H1 (cell line): ENCODE results near the gene LUZP1. TPM values are rescaled to one million over a fixed set of nuclear protein-coding genes. Genes with fewer than 3 reads are reported as not detected.

Experiments used
- CTCF ChIA-PET: fragments of 300-600 bp; sonication (Branson Sonifier 250); formaldehyde crosslinking; loops from one replicate; lab custom pipeline; 2021; ENCODE audit not compliant: partially characterized antibody; lab: Charles Lee
- POLR2A ChIA-PET: fragments of 300-600 bp; sonication (Branson Sonifier 250); formaldehyde crosslinking; loops from one replicate; lab custom pipeline; 2021; ENCODE audit warnings: inconsistent platforms; ENCODE audit not compliant: partially characterized antibody; lab: Charles Lee
- DNase-seq, 2 experiments: peaks; one replicate each; pipeline versions ENCODE4 v3.0.0 to v3.0.0-alpha.2; 2010 to 2022; ENCODE audit warnings: low spot score in 2 of 2, low read depth in 1 of 2, mixed read lengths in 1 of 2
- FAIRE-seq: peaks from 2 replicates; lab custom pipeline; 2011; peaks lifted over from hg19 to GRCh38; lab: Jason Lieb, UNC
- H2AFZ ChIP-seq: 2 replicates; pipeline ENCODE4 v1.8.1; 2012; ENCODE audit warnings: low read length, inconsistent platforms
- H2AK5ac ChIP-seq: 2 replicates; pipeline ENCODE4 v1.6.1; 2013; ENCODE audit warnings: low read depth, low read length
- H2BK120ac ChIP-seq: replicated peaks from 2 replicates; pipeline ENCODE3; 2013; ENCODE audit warnings: low read depth, low read length, inconsistent platforms
- H2BK12ac ChIP-seq: 2 replicates; pipeline ENCODE4 v1.6.1; 2013; ENCODE audit warnings: low read depth, low read length
- H2BK15ac ChIP-seq: 2 replicates; pipeline ENCODE4 v1.6.1; 2013; ENCODE audit warnings: low read length
- H2BK20ac ChIP-seq: 2 replicates; pipeline ENCODE4 v1.6.1; 2013; ENCODE audit warnings: low read length
- H2BK5ac ChIP-seq: 2 replicates; pipeline ENCODE4 v1.6.1; 2013; ENCODE audit warnings: low read depth, low read length
- H3K14ac ChIP-seq: 2 replicates; pipeline ENCODE4 v1.6.1; 2013; ENCODE audit warnings: inconsistent platforms; ENCODE audit not compliant: insufficient read length
- H3K18ac ChIP-seq: 2 replicates; pipeline ENCODE4 v1.6.1; 2013; ENCODE audit warnings: low read length; ENCODE audit errors: extremely low read depth
- H3K23ac ChIP-seq: 2 replicates; pipeline ENCODE4 v1.6.1; 2013; ENCODE audit warnings: inconsistent platforms; ENCODE audit not compliant: insufficient read length
- H3K23me2 ChIP-seq: 2 replicates; pipeline ENCODE4 v1.6.1; 2013; ENCODE audit warnings: low read depth, low read length
- H3K27ac ChIP-seq: 2 replicates; pipeline ENCODE4 v1.6.1; 2011; ENCODE audit warnings: low read depth, low read length, inconsistent platforms
- H3K27me3 ChIP-seq, 4 experiments: replicated peaks in 1 of 4; 1 replicate in 1 of 4; 2 replicates in 3 of 4; pipeline versions ENCODE4 v1.6.1 to v1.8.1; 2011 to 2013; ENCODE audit warnings: low read length in 3 of 4, mild to moderate bottlenecking in 3 of 4, inconsistent platforms in 2 of 4, mixed read lengths in 2 of 4, moderate library complexity in 1 of 4; ENCODE audit not compliant: control insufficient read depth in 3 of 4, insufficient read depth in 3 of 4; ENCODE audit errors: extremely low read depth in 1 of 4
- H3K36me3 ChIP-seq, 4 experiments: 2 replicates each; pipeline versions ENCODE4 v1.6.1 to v1.8.1; 2011 to 2013; ENCODE audit warnings: mild to moderate bottlenecking in 4 of 4, low read length in 3 of 4, moderate library complexity in 2 of 4, control low read depth in 1 of 4, inconsistent platforms in 1 of 4; ENCODE audit not compliant: insufficient read depth in 4 of 4, control insufficient read depth in 2 of 4
- H3K4ac ChIP-seq: replicated peaks from 2 replicates; pipeline ENCODE3; 2013; ENCODE audit warnings: low read length, low read depth, mixed read lengths, inconsistent platforms; ENCODE audit not compliant: insufficient read length
- H3K4me1 ChIP-seq, 4 experiments: replicated peaks in 1 of 4; 1 replicate in 1 of 4; 2 replicates in 3 of 4; pipeline versions ENCODE4 v1.6.1 to v1.8.1; 2011 to 2013; ENCODE audit warnings: low read length in 3 of 4, inconsistent platforms in 2 of 4, mixed read lengths in 1 of 4; ENCODE audit not compliant: insufficient read depth in 4 of 4, control insufficient read depth in 3 of 4
- H3K4me2 ChIP-seq, 2 experiments: 2 replicates each; pipeline versions ENCODE4 v1.6.1 to v1.8.1; 2011 to 2013; ENCODE audit warnings: low read depth in 2 of 2, low read length in 2 of 2, control low read depth in 1 of 2, inconsistent platforms in 1 of 2, mild to moderate bottlenecking in 1 of 2; ENCODE audit not compliant: insufficient read depth in 1 of 2
- H3K4me3 ChIP-seq, 4 experiments: fragments of 200-600, 300-600 bp in 1 of 4; sonication (generic), shearing (Covaris generic), sonication (Bioruptor Twin) in 1 of 4; 2 replicates each; pipeline versions ENCODE4 v1.5.1 to v1.8.1; 2011 to 2016; ENCODE audit warnings: low read length in 4 of 4, low read depth in 3 of 4, control low read depth in 2 of 4, inconsistent platforms in 2 of 4, mild to moderate bottlenecking in 2 of 4, mixed read lengths in 1 of 4, moderate library complexity in 1 of 4; ENCODE audit not compliant: insufficient read depth in 2 of 4; ENCODE audit errors: extremely low read depth in 1 of 4
- H3K56ac ChIP-seq: replicated peaks from 2 replicates; pipeline ENCODE3; 2013; ENCODE audit warnings: low read depth, mild to moderate bottlenecking, mixed read lengths, low read length, inconsistent platforms; ENCODE audit not compliant: insufficient read length
- H3K79me1 ChIP-seq: 2 replicates; pipeline ENCODE4 v1.6.1; 2013; ENCODE audit warnings: low read depth, low read length, control low read depth
- H3K79me2 ChIP-seq, 2 experiments: 2 replicates each; pipeline versions ENCODE4 v1.6.1 to v1.8.1; 2012 to 2013; ENCODE audit warnings: low read length in 2 of 2, mild to moderate bottlenecking in 2 of 2, inconsistent platforms in 1 of 2; ENCODE audit not compliant: insufficient read depth in 2 of 2, control insufficient read depth in 1 of 2
- H3K9ac ChIP-seq, 4 experiments: replicated peaks in 1 of 4; 1 replicate in 1 of 4; 2 replicates in 3 of 4; pipeline versions ENCODE4 v1.6.1 to v1.8.1; 2011 to 2013; ENCODE audit warnings: low read depth in 3 of 4, low read length in 3 of 4, control low read depth in 2 of 4, mild to moderate bottlenecking in 2 of 4, moderate library complexity in 2 of 4, inconsistent platforms in 1 of 4; ENCODE audit errors: extremely low read depth in 1 of 4
- H3K9me3 ChIP-seq, 2 experiments: 2 replicates each; pipeline versions ENCODE4 v1.6.1 to v1.8.1; 2012 to 2013; ENCODE audit warnings: mild to moderate bottlenecking in 2 of 2, moderate library complexity in 2 of 2, control low read depth in 1 of 2, inconsistent platforms in 1 of 2, low read depth in 1 of 2, low read length in 1 of 2, mixed read lengths in 1 of 2; ENCODE audit not compliant: insufficient read depth in 2 of 2
- H4K20me1 ChIP-seq, 2 experiments: replicated peaks in 1 of 2; 2 replicates each; pipeline versions ENCODE3 to v1.8.1; 2011 to 2013; ENCODE audit warnings: inconsistent platforms in 2 of 2, low read length in 2 of 2, mild to moderate bottlenecking in 1 of 2; ENCODE audit not compliant: insufficient read depth in 2 of 2, control insufficient read depth in 1 of 2
- H4K5ac ChIP-seq: 2 replicates; pipeline ENCODE4 v1.6.1; 2013; ENCODE audit warnings: low read length, low read depth, mixed read lengths, inconsistent platforms; ENCODE audit not compliant: insufficient read length
- H4K8ac ChIP-seq: 2 replicates; pipeline ENCODE4 v1.8.0; 2013; ENCODE audit warnings: mild to moderate bottlenecking, moderate library complexity, low read length, inconsistent platforms; ENCODE audit not compliant: insufficient read depth; ENCODE audit errors: extremely low read depth
- H4K91ac ChIP-seq: replicated peaks from 2 replicates; pipeline ENCODE3; 2013; ENCODE audit warnings: low read length, mixed read lengths, inconsistent platforms; ENCODE audit not compliant: insufficient read length
- CEBPB ChIP-seq: IDR thresholded peaks from 2 replicates; pipeline ENCODE4 v1.6.1; 2012; ENCODE audit warnings: low read depth, low read length
- EGR1 ChIP-seq: IDR thresholded peaks from 2 replicates; pipeline ENCODE4 v1.6.1; 2011; ENCODE audit warnings: low read depth, low read length, borderline replicate concordance
- GABPA ChIP-seq: IDR thresholded peaks from 2 replicates; pipeline ENCODE4 v1.6.1; 2011; ENCODE audit warnings: mild to moderate bottlenecking, low read length, moderate library complexity, borderline replicate concordance; ENCODE audit not compliant: insufficient read depth
- KDM4A ChIP-seq: IDR thresholded peaks from one replicate; pipeline ENCODE4 v1.7.1; 2012; ENCODE audit warnings: low read depth, mild to moderate bottlenecking, moderate library complexity, low read length, inconsistent platforms; ENCODE audit not compliant: severe bottlenecking
- NANOG ChIP-seq: IDR thresholded peaks from 2 replicates; pipeline ENCODE4 v1.6.1; 2011; ENCODE audit warnings: low read length, low read depth, mild to moderate bottlenecking, inconsistent platforms; ENCODE audit not compliant: insufficient read depth, poor library complexity, severe bottlenecking
- POLR2A ChIP-seq, 2 experiments: IDR thresholded peaks; 1 replicate in 1 of 2; 2 replicates in 1 of 2; pipeline ENCODE4 v1.6.1; 2011; ENCODE audit warnings: low read depth in 2 of 2, low read length in 2 of 2, mild to moderate bottlenecking in 2 of 2; ENCODE audit errors: control extremely low read depth in 1 of 2
- POU5F1 ChIP-seq: IDR thresholded peaks from 2 replicates; pipeline ENCODE4 v1.6.1; 2011; ENCODE audit warnings: low read depth, mild to moderate bottlenecking, low read length, moderate library complexity
- RNF2 ChIP-seq: fragments of 200-900, 300-1000 bp; sonication (generic); IDR thresholded peaks from 2 replicates; pipeline ENCODE4 v1.7.1; 2016; ENCODE audit warnings: borderline replicate concordance, low read depth, mild to moderate bottlenecking, antibody characterized with exemption, low read length; ENCODE audit not compliant: poor library complexity, severe bottlenecking; ENCODE audit errors: missing control alignments
- SAP30 ChIP-seq: fragments of 300-600 bp; sonication (generic); IDR thresholded peaks from 2 replicates; pipeline ENCODE4 v1.7.1; 2012; ENCODE audit warnings: low read length, moderate library complexity, mild to moderate bottlenecking, inconsistent platforms; ENCODE audit not compliant: insufficient read depth, insufficient replicate concordance
- SP1 ChIP-seq: IDR thresholded peaks from 2 replicates; pipeline ENCODE4 v1.6.1; 2011; ENCODE audit warnings: low read depth, low read length
- SRF ChIP-seq: IDR thresholded peaks from 2 replicates; pipeline ENCODE4 v1.6.1; 2011; ENCODE audit warnings: mild to moderate bottlenecking, low read depth, low read length, moderate library complexity
- ZNF274 ChIP-seq: IDR thresholded peaks from 2 replicates; pipeline ENCODE4 v1.7.0; 2012; ENCODE audit warnings: low read length, borderline replicate concordance; ENCODE audit errors: extremely low read depth
- whole genome bisulfite sequencing, 2 experiments: shearing (Covaris generic) in 1 of 2; methylation state at CpG; one replicate each; pipeline versions ENCODE4 v1.1.6 to v1.1.7; 2013 to 2015; ENCODE audit warnings: low lambda C conversion rate in 2 of 2, mixed read lengths in 2 of 2, inconsistent platforms in 1 of 2, low coverage in 1 of 2, missing lambda C conversion rate in 1 of 2; ENCODE audit not compliant: insufficient replicate concordance in 2 of 2, insufficient coverage in 1 of 2, insufficient read length in 1 of 2; ENCODE audit errors: extremely low coverage in 1 of 2, missing lambda C conversion rate in 1 of 2; 5-methylcytosine and 5-hydroxymethylcytosine counted together
- polyA plus RNA-seq, 7 experiments: library from polyadenylated mRNA; depleted of rRNA in 3 of 7; stranded (reverse) in 5 of 7; unstranded in 2 of 7; fragments of >200 nt in 5 of 7; fragments of 200-250 nt in 2 of 7; gene quantifications; 1 replicate in 5 of 7; 2 replicates in 1 of 7; 4 replicates in 1 of 7; pipeline versions ENCODE4 v1.2.1 to v1.2.3, GENCODE V29; 2011 to 2013; ENCODE audit warnings: missing spikeins in 2 of 7, mixed read lengths in 2 of 7
- total RNA-seq: library from RNA; stranded (reverse); fragmentation: NEBNext Ultra II Directional; extraction: Animal tissue kit (Norgen Biotek cat#: 25700); gene quantifications from 2 replicates; pipeline ENCODE4 v1.2.1, GENCODE V29; 2021
- TF ChIP-seq, protein P1 (sequence below): IDR thresholded peaks from 2 replicates; pipeline ENCODE4 v1.6.1; 2012; ENCODE audit warnings: inconsistent platforms

LUZP1 gene
- total and polyA plus RNA-seq, 2 of the 8 experiments (the other 6 are each of a cell fraction or from before 2014, with no cell fraction given): 14.0 to 60.5 TPM

DNA sequence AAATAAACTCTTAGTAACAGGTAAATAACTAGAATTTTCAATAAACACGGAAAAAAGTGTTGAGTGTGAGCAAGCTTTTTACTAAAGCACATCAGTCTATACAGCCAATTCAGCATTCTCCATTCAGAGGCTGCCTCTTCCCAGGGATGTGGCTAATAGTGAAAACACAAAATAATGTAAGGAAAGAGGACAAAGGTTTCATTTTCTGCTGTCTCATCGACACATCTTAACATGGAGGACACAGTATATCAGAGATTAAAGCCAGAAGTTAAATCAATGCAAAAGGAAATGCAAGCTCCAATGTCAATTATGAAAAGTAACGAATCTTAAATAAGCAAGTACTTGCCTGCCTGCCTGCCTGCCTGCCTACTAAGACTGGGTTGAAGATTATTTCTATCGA, 43.2 kb downstream of the LUZP1 start:
- Histone ChIP-seq H3K79me2 (peaks cover 0 to 89% of the 10 kb centered on the region in 2 experiments; a peak in 3 of 4 replicates), H4K8ac (no peak overlapping the region), H3K14ac (no peak overlapping the region), H2AFZ (no peak overlapping the region), H3K4me3 (no peak overlapping the region), H2BK120ac (no peak overlapping the region), H3K79me1 (peaks cover 8% of the 10 kb centered on the region), H3K56ac (no peak overlapping the region), H3K4me1 (peaks cover 0 to 6% (median 0%) of the 10 kb centered on the region in 4 experiments; a peak in 4 of 7 replicates), H3K27ac (no peak overlapping the region), H2BK5ac (no peak overlapping the region), H3K23ac (no peak overlapping the region), H4K5ac (no peak overlapping the region), H2BK15ac (no peak overlapping the region), H2BK12ac (no peak overlapping the region), H3K27me3 (no peaks in the 10 kb centered on the region), H2BK20ac (no peak overlapping the region), H3K23me2 (no peaks in the 10 kb centered on the region; the same call in 1 of the 2 replicates), H3K18ac (no peak overlapping the region), H2AK5ac (no peak overlapping the region), H3K9ac (no peak overlapping the region), H4K91ac (no peak overlapping the region), H3K4me2 (no peak overlapping the region), H3K4ac (no peak overlapping the region), H3K9me3 (no peaks in the 10 kb centered on the region), H3K36me3 (no peaks in the 10 kb centered on the region), H4K20me1 (peaks cover 0 to 4% of the 10 kb centered on the region in 2 experiments)
- DNase-seq (no peak), FAIRE-seq (no peak)
- CTCF ChIA-PET: interaction anchor here (0.6 to 1.6 kb wide), 6 partner anchors 9 to 59 kb away, joined by 3 to 6 read pairs (median 4); no protein-coding TSS in a partner anchor
- WGBS, 2 experiments: 89% methylated on average over 4 of the region's 4 CpGs; no CpG with 5 or more reads in 1 of the 2 experiments
- POLR2A ChIA-PET: interaction anchor here (1.0 to 1.5 kb wide), 4 partner anchors 10 to 42 kb away, joined by 3 to 4 read pairs (median 3); no protein-coding TSS in a partner anchor
- TF ChIP-seq ZNF274 (no peak), EGR1 (no peak), GABPA (no peak), POU5F1 (no peak), CEBPB (no peak), KDM4A (no peak), SP1 (no peak), SRF (no peak), SAP30 (no peak), NANOG (no peak), RNF2 (no peak), POLR2A (IDR thresholded peaks at IDR 0.05; ENCODE audit: control extremely low read depth in 1 of 2, low read depth in 2 of 2, low read length in 2 of 2) (no peak)
- TF ChIP-seq, protein P1, sequence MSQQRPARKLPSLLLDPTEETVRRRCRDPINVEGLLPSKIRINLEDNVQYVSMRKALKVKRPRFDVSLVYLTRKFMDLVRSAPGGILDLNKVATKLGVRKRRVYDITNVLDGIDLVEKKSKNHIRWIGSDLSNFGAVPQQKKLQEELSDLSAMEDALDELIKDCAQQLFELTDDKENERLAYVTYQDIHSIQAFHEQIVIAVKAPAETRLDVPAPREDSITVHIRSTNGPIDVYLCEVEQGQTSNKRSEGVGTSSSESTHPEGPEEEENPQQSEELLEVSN: no peak
